Measurements from ENCODE around the gene MGAT3.
"Not testable (repeated sequence)": the region's sequence is repeated elsewhere in the genome, so short reads cannot be mapped to it uniquely, and the experiment has no call there.

Gene MGAT3

DNA sequence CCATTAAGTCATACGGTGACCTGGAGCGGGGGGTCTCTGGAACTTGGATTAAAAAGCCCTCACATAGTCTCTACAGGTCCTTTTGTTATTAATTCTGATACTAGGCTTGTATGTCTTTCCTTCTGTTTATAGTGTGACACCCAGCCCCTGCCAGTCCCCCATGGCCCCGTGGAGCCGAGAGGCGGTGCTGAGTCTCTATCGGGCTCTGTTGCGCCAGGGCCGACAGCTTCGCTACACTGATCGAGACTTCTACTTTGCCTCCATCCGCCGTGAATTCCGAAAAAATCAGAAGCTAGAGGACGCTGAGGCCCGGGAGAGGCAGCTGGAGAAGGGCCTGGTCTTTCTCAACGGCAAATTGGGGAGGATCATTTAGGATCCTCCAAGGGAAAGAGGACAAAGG, 47.3 kb downstream of the MGAT3 start:
- Histone ChIP-seq H3K9me2 (replicated peaks; ENCODE audit: insufficient read depth, low read length) (no peaks in the 10 kb centered on the region), H3K27me3 (replicated peaks; ENCODE audit: insufficient read depth, low read length) (no peaks in the 10 kb centered on the region)

DNA sequence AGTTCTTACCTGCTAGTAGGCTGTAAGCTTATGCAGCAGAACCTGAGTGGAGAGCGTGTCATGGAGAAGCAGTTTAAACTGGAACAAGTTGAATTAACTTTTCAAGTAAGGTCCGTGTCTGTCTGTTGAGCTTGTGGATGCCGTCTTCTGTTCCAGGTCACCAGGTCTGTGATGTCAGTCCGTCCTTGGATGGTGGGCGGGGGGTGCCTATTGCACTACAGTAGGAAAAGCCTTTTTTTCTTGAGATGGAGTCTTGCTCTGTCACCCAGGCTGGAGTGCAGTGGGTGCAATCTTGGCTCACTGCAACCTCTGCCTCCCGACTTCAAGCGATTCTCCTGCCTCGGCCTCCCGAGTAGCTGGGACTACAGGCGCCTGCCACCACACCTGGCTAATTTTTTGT, 50.2 kb downstream of the MGAT3 start:
- H2AFZ ChIP-seq (ENCODE audit: low read length); H4K20me1 ChIP-seq (ENCODE audit: insufficient read depth, low read length); H3K27me3 ChIP-seq (replicated peaks; ENCODE audit: insufficient read depth, low read length); H3K9me3 ChIP-seq (replicated peaks; ENCODE audit: insufficient read depth, low read length); DNase-seq; H3K9me2 ChIP-seq (replicated peaks; ENCODE audit: insufficient read depth, low read length); H3K9ac ChIP-seq (ENCODE audit: low read length); H3K4me1 ChIP-seq (ENCODE audit: low read length); H3K27ac ChIP-seq (ENCODE audit: low read length); H3F3A ChIP-seq (ENCODE audit: insufficient read depth, low read length); H3K4me3 ChIP-seq (ENCODE audit: low read length); H3K4me2 ChIP-seq (ENCODE audit: low read depth, low read length): not testable (repeated sequence)
- peaks cover 23% of the 10 kb centered on the region for H3K36me3 ChIP-seq (replicated peaks; ENCODE audit: insufficient read depth, low read length)
- H3K79me2 ChIP-seq (ENCODE audit: low read length) = peaks cover 99% of the 10 kb centered on the region

More for the DNA sequence above, 47.3 kb downstream of the MGAT3 start:
- peaks cover 70% of the 10 kb centered on the region for H3K79me2 ChIP-seq (ENCODE audit: low read length)
- peaks cover 23% of the 10 kb centered on the region for H3K36me3 ChIP-seq (replicated peaks; ENCODE audit: insufficient read depth, low read length)
- peak overlapping the region; percentile 85; the same call in 1 of the 2 replicates for H3K9ac ChIP-seq (ENCODE audit: low read length)
- H4K20me1 ChIP-seq (ENCODE audit: insufficient read depth, low read length) = no peaks in the 10 kb centered on the region
- no peak for DNase-seq
- peak overlapping the region; percentile 85; the same call in 1 of the 2 replicates for H3K4me2 ChIP-seq (ENCODE audit: low read depth, low read length)
- H3F3A ChIP-seq (ENCODE audit: insufficient read depth, low read length) = 0 out of 2 replicates have a peak, but pooled peaks cover 2% of the 10 kb centered on the region
- H3K4me1 ChIP-seq (ENCODE audit: low read length) = peaks cover 14% of the 10 kb centered on the region; the same call in 1 of the 2 replicates
- no peak overlapping the region for H3K4me3 ChIP-seq (ENCODE audit: low read length)
- H3K27ac ChIP-seq (ENCODE audit: low read length) = no peak overlapping the region
- no peaks in the 10 kb centered on the region for H3K9me3 ChIP-seq (replicated peaks; ENCODE audit: insufficient read depth, low read length)
- no peak overlapping the region for H2AFZ ChIP-seq (ENCODE audit: low read length)
- no peak for TF ChIP-seq EZH2 (optimal IDR thresholded peaks at IDR 0.05; ENCODE audit: low read depth, low read length)
- TF ChIP-seq EZH2phosphoT487 (IDR thresholded peaks at IDR 0.05; ENCODE audit: low read length) = no peak
- TF ChIP-seq, protein P1, sequence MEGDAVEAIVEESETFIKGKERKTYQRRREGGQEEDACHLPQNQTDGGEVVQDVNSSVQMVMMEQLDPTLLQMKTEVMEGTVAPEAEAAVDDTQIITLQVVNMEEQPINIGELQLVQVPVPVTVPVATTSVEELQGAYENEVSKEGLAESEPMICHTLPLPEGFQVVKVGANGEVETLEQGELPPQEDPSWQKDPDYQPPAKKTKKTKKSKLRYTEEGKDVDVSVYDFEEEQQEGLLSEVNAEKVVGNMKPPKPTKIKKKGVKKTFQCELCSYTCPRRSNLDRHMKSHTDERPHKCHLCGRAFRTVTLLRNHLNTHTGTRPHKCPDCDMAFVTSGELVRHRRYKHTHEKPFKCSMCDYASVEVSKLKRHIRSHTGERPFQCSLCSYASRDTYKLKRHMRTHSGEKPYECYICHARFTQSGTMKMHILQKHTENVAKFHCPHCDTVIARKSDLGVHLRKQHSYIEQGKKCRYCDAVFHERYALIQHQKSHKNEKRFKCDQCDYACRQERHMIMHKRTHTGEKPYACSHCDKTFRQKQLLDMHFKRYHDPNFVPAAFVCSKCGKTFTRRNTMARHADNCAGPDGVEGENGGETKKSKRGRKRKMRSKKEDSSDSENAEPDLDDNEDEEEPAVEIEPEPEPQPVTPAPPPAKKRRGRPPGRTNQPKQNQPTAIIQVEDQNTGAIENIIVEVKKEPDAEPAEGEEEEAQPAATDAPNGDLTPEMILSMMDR (IDR thresholded peaks at IDR 0.05; ENCODE audit: low read length) = no peak

DNA sequence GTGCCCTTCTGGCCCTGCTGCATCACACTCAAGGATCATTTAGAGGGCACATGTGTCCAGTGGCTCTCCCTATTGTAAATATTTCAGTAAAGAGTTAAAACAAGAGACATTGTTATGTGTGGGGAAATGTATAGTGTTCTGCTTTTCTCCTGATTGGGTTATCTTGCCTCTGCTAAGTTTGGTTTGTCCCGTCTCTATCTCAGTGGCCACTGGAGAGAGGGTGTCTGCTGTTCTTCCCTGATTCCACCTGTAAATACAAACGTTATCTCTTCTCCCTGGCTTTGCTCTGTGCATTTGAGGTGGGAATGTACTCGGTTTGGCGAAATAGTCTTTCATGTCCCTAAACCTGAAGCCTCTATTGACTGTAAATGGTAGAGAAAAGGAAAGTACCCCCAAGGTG, 51.6 kb downstream of the MGAT3 start:
- no peak overlapping the region for H3K27ac ChIP-seq (ENCODE audit: low read length)
- no peaks in the 10 kb centered on the region for H4K20me1 ChIP-seq (ENCODE audit: insufficient read depth, low read length)
- H3F3A ChIP-seq (ENCODE audit: insufficient read depth, low read length) = peaks cover 3% of the 10 kb centered on the region; the same call in 1 of the 2 replicates
- no peak overlapping the region for H3K4me3 ChIP-seq (ENCODE audit: low read length)
- H3K79me2 ChIP-seq (ENCODE audit: low read length) = peaks cover 93% of the 10 kb centered on the region
- H3K36me3 ChIP-seq (replicated peaks; ENCODE audit: insufficient read depth, low read length) = peaks cover 26% of the 10 kb centered on the region
- H3K9me2 ChIP-seq (replicated peaks; ENCODE audit: insufficient read depth, low read length) = no peaks in the 10 kb centered on the region
- H3K4me1 ChIP-seq (ENCODE audit: low read length) = peaks cover 10% of the 10 kb centered on the region
- H3K4me2 ChIP-seq (ENCODE audit: low read depth, low read length) = no peak overlapping the region
- no peak overlapping the region for H2AFZ ChIP-seq (ENCODE audit: low read length)
- H3K9ac ChIP-seq (ENCODE audit: low read length) = no peak overlapping the region
- H3K9me3 ChIP-seq (replicated peaks; ENCODE audit: insufficient read depth, low read length) = no peaks in the 10 kb centered on the region
- DNase-seq = no peak
- no peaks in the 10 kb centered on the region for H3K27me3 ChIP-seq (replicated peaks; ENCODE audit: insufficient read depth, low read length)
- TF ChIP-seq, protein P1 (IDR thresholded peaks at IDR 0.05; ENCODE audit: low read length) = no peak
- TF ChIP-seq EZH2 (optimal IDR thresholded peaks at IDR 0.05; ENCODE audit: low read depth, low read length) (no peak), EZH2phosphoT487 (IDR thresholded peaks at IDR 0.05; ENCODE audit: low read length) (no peak)

DNA sequence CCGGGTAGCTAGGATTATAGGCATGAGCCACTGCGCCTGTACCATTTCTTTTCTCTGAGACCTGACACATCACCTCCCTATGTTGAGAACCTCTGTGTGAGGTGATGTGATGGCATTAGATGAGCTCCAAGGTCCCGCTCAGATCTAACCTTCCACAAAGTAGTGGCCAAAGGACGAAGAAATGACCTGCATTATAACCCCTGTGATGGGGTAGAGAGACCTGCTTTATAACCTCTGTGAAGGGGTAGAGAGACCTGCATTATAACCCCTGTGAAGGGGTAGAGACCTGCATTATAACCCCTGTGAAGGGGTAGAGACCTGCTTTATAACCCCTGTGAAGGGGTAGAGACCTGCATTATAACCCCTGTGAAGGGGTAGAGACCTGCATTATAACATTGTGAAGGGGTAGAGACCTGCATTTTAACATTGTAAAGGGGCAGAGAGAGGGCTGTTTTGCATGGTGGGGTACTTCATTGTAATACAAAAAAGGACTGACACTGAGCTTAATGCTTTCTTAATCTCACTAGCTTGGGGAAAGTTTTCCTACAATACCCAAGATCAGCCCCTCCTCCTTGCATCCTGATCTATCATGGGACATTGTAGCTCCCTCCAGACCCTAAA, 53.8 kb downstream of the MGAT3 start:
- H3K27ac ChIP-seq (ENCODE audit: low read length) = no peak overlapping the region
- TF ChIP-seq EZH2phosphoT487 (IDR thresholded peaks at IDR 0.05; ENCODE audit: low read length) (no peak), EZH2 (optimal IDR thresholded peaks at IDR 0.05; ENCODE audit: low read depth, low read length) (no peak)
- TF ChIP-seq, protein P1 (IDR thresholded peaks at IDR 0.05; ENCODE audit: low read length) = no peak
- H3K9ac ChIP-seq (ENCODE audit: low read length) = no peak overlapping the region
- peaks cover 92% of the 10 kb centered on the region for H3K79me2 ChIP-seq (ENCODE audit: low read length)
- H3K27me3 ChIP-seq (replicated peaks; ENCODE audit: insufficient read depth, low read length) = no peaks in the 10 kb centered on the region
- H3K4me3 ChIP-seq (ENCODE audit: low read length) = no peak overlapping the region
- peaks cover 25% of the 10 kb centered on the region for H3F3A ChIP-seq (ENCODE audit: insufficient read depth, low read length)
- no peak for DNase-seq
- peaks cover 19% of the 10 kb centered on the region for H3K36me3 ChIP-seq (replicated peaks; ENCODE audit: insufficient read depth, low read length)
- H4K20me1 ChIP-seq (ENCODE audit: insufficient read depth, low read length) = no peaks in the 10 kb centered on the region
- no peaks in the 10 kb centered on the region for H3K9me3 ChIP-seq (replicated peaks; ENCODE audit: insufficient read depth, low read length)
- no peak overlapping the region for H3K4me2 ChIP-seq (ENCODE audit: low read depth, low read length)
- H2AFZ ChIP-seq (ENCODE audit: low read length) = no peak overlapping the region
- peaks cover 24% of the 10 kb centered on the region for H3K4me1 ChIP-seq (ENCODE audit: low read length)
- H3K9me2 ChIP-seq (replicated peaks; ENCODE audit: insufficient read depth, low read length) = no peaks in the 10 kb centered on the region

Data from MM.1S (cell line).